HepG2 (cell line): ENCODE data around the gene CD79A. TPM values are rescaled to one million over a fixed set of nuclear protein-coding genes. Genes with fewer than 3 reads are reported as not detected.

Source experiments
- ATAC-seq: fragments of 200-7000 bp; cut with Tn5 transposase; 3 replicates; pipeline ENCODE4 v1.9.1; 2020; ENCODE audit warnings: mild to moderate bottlenecking, moderate library complexity
- Bru-seq: library from RNA; stranded (reverse); fragments of 400-500 nt; gene quantifications from one replicate; lab custom pipeline; 2021; lab: Mats Ljungman, UMichigan
- BruChase-seq, 2 experiments: library from RNA; stranded (reverse); fragments of 400-500 nt; gene quantifications; one replicate each; lab custom pipeline; 2021; lab: Mats Ljungman, UMichigan
- BruUV-seq: library from RNA; stranded (reverse); fragments of 400-500 nt; replicated peaks from 2 replicates; lab custom pipeline; 2021; lab: Mats Ljungman, UMichigan
- CTCF ChIA-PET: fragments of 300-600 bp; formaldehyde crosslinking; extraction: SDS; loops from one replicate; lab custom pipeline; 2021; ENCODE audit warnings: low total read pairs, inconsistent platforms, low intra/inter-chr PET ratio; lab: Yijun Ruan, JAX
- POLR2A ChIA-PET: fragments of 350-600 bp; sonication (Branson Sonifier 250); formaldehyde crosslinking; loops from one replicate; lab custom pipeline; 2020; ENCODE audit warnings: antibody characterized with exemption, inconsistent platforms; lab: Yijun Ruan, JAX
- DNase-seq: peaks from one replicate; pipeline ENCODE4 v3.0.0-alpha.2; 2015; ENCODE audit warnings: low spot score
- FAIRE-seq: peaks from 3 replicates; lab custom pipeline; 2011; peaks lifted over from hg19 to GRCh38; lab: Jason Lieb, UNC
- H2AFZ ChIP-seq: one replicate; pipeline ENCODE4 v1.6.1; 2011; ENCODE audit warnings: low read length, inconsistent platforms
- H3K27ac ChIP-seq: fragments of 300-600 bp; 3 replicates; pipeline ENCODE4 v1.8.0; 2011; ENCODE audit warnings: mixed run types, mild to moderate bottlenecking, mixed read lengths, low read length, inconsistent platforms; ENCODE audit not compliant: insufficient read depth; ENCODE audit errors: extremely low read length
- H3K27me3 ChIP-seq, 2 experiments: fragments of 200-600 bp in 1 of 2; 2 replicates in 1 of 2; 3 replicates in 1 of 2; pipeline versions ENCODE4 v1.6.0 to v1.8.0; 2011; ENCODE audit warnings: low read length in 2 of 2, mild to moderate bottlenecking in 2 of 2, moderate library complexity in 2 of 2, inconsistent platforms in 1 of 2; ENCODE audit not compliant: insufficient read depth in 2 of 2, control insufficient read depth in 1 of 2
- H3K36me3 ChIP-seq, 2 experiments: fragments of 200-600 bp in 1 of 2; replicated peaks in 1 of 2; 2 replicates in 1 of 2; 3 replicates in 1 of 2; pipeline versions ENCODE4 v1.5.1 to v1.8.0; 2011; ENCODE audit warnings: low read length in 2 of 2, inconsistent platforms in 1 of 2; ENCODE audit not compliant: insufficient read depth in 2 of 2, control insufficient read depth in 1 of 2
- H3K4me1 ChIP-seq: 2 replicates; pipeline ENCODE4 v1.5.1; 2012; ENCODE audit warnings: low read length, inconsistent platforms; ENCODE audit not compliant: insufficient read depth
- H3K4me2 ChIP-seq: 2 replicates; pipeline ENCODE4 v1.6.0; 2011; ENCODE audit warnings: low read depth, low read length, inconsistent platforms
- H3K4me3 ChIP-seq, 3 experiments: fragments of 200-600 bp in 1 of 3; sonication (generic), shearing (Covaris generic) in 1 of 3; replicated peaks in 1 of 3; 2 replicates each; pipeline ENCODE4 v1.5.1; 2011 to 2016; ENCODE audit warnings: low read length in 3 of 3, inconsistent platforms in 2 of 3, low read depth in 2 of 3, mild to moderate bottlenecking in 2 of 3, control low read depth in 1 of 3, mixed read lengths in 1 of 3; ENCODE audit not compliant: insufficient read depth in 1 of 3
- H3K79me2 ChIP-seq: one replicate; pipeline ENCODE4 v1.6.1; 2011; ENCODE audit warnings: low read length, inconsistent platforms; ENCODE audit not compliant: insufficient read depth
- H3K9ac ChIP-seq: 2 replicates; pipeline ENCODE4 v1.6.0; 2011; ENCODE audit warnings: mild to moderate bottlenecking, low read depth, low read length, inconsistent platforms; ENCODE audit not compliant: insufficient read depth
- H3K9me3 ChIP-seq: 2 replicates; pipeline ENCODE4 v1.5.1; 2012; ENCODE audit warnings: mild to moderate bottlenecking, low read length
- H4K20me1 ChIP-seq: 2 replicates; pipeline ENCODE4 v1.6.0; 2011; ENCODE audit warnings: inconsistent platforms, mild to moderate bottlenecking, low read length, moderate library complexity; ENCODE audit not compliant: insufficient read depth
- CHCHD3 ChIP-seq: sonication (generic); formaldehyde crosslinking; IDR thresholded peaks from 2 replicates; pipeline ENCODE4 v1.8.0; 2022; ENCODE audit warnings: mild to moderate bottlenecking, missing genetic modification reagents, moderate library complexity
- EP300 ChIP-seq, 3 experiments: sonication (generic) in 1 of 3; formaldehyde crosslinking in 1 of 3; IDR thresholded peaks; 2 replicates each; pipeline versions ENCODE4 v1.5.1 to v1.6.1; 2011 to 2020; ENCODE audit warnings: low read depth in 2 of 3, low read length in 2 of 3, borderline replicate concordance in 1 of 3, improper control_type of control experiment in 1 of 3, mild to moderate bottlenecking in 1 of 3, missing genetic modification reagents in 1 of 3, moderate library complexity in 1 of 3
- KLF15 ChIP-seq: sonication (generic); formaldehyde crosslinking; IDR thresholded peaks from 2 replicates; pipeline ENCODE4 v1.8.1; 2023; ENCODE audit warnings: borderline replicate concordance, mild to moderate bottlenecking, inconsistent platforms, missing genetic modification reagents, mixed read lengths
- NONO ChIP-seq, 2 experiments: fragments of 450-650 bp in 1 of 2; sonication (generic) in 1 of 2; formaldehyde crosslinking in 1 of 2; IDR thresholded peaks in 1 of 2; conservative IDR thresholded peaks in 1 of 2; 2 replicates each; pipeline versions ENCODE4 v1.6.1 to v1.8.0; 2017 to 2022; ENCODE audit warnings: mild to moderate bottlenecking in 1 of 2, missing genetic modification reagents in 1 of 2, moderate library complexity in 1 of 2
- RARA ChIP-seq: IDR thresholded peaks from 2 replicates; pipeline ENCODE4 v1.6.1; 2016; ENCODE audit warnings: missing genetic modification reagents, missing compliant biosample characterization
- TARDBP ChIP-seq: sonication (generic); formaldehyde crosslinking; IDR thresholded peaks from 2 replicates; pipeline ENCODE4 v1.8.0; 2022; ENCODE audit warnings: mild to moderate bottlenecking, missing genetic modification reagents
- ZNF333 ChIP-seq: sonication (generic); formaldehyde crosslinking; IDR thresholded peaks from 2 replicates; pipeline ENCODE4 v1.4.0; 2020; ENCODE audit warnings: mild to moderate bottlenecking, missing genetic modification reagents, borderline replicate concordance
- WGBS: methylation state at CpG from one replicate; pipeline ENCODE4 v1.1.6; 2017; ENCODE audit warnings: low lambda C conversion rate; 5-methylcytosine and 5-hydroxymethylcytosine counted together
- in situ Hi-C: cut with HindIII; loops from 2 replicates; pipeline ENCODE4 v1.10.0; 2017; ENCODE audit warnings: low pct_unique_long_range_greater_than_20kb; ENCODE audit not compliant: extremely low pct_ligation_motif_present
- intact Hi-C: fragments of 100-400 bp; cut with micrococcal nuclease; formaldehyde crosslinking; loops from one replicate; pipeline ENCODE4 v1.10.0; 2022; ENCODE audit not compliant: unreplicated experiment
- long read RNA-seq, 2 experiments: library from RNA in 1 of 2; library from polyadenylated mRNA in 1 of 2; stranded (forward) in 1 of 2; unstranded in 1 of 2; transcript quantifications; one replicate each; pipeline ENCODE4 v2.0.0, GENCODE V29; 2019 to 2022
- polyA minus RNA-seq, 3 experiments: library from RNA; depleted of rRNA, polyadenylated mRNA; stranded (reverse); fragments of >200 nt; gene quantifications; 2 replicates each; pipeline ENCODE4 v1.2.3, GENCODE V29; 2011; ENCODE audit warnings: low replicate concordance in 1 of 3
- polyA plus RNA-seq, 8 experiments: library from polyadenylated mRNA; depleted of rRNA in 3 of 8; stranded (reverse) in 7 of 8; unstranded in 1 of 8; fragments of >200 nt; fragmentation: Illumina TruSeq in 4 of 8; extraction: Trizol in 4 of 8; gene quantifications; 2 replicates each; pipeline versions ENCODE4 v1.2.1 to v1.2.3, GENCODE V29; 2011 to 2016; ENCODE audit warnings: low read depth in 4 of 8, missing spikeins in 1 of 8, mixed read lengths in 1 of 8; ENCODE audit not compliant: insufficient read depth in 1 of 8
- total RNA-seq, 5 experiments: library from RNA; depleted of rRNA; stranded (reverse); fragments of >200 nt; fragmentation: Illumina TruSeq; extraction: Trizol; gene quantifications; 2 replicates each; pipeline ENCODE4 v1.2.3, GENCODE V29; 2016; ENCODE audit warnings: low read depth in 1 of 5

The CD79A gene
- total RNA-seq (2016; rRNA removed; fragmentation: Illumina TruSeq; extraction: Trizol): 0.27 and 0.33 TPM in 2 replicates
- total RNA-seq (2016; cell fraction: cytosol; rRNA removed; fragmentation: Illumina TruSeq; extraction: Trizol; ENCODE audit: low read depth): 0.26 and 0.51 TPM in 2 replicates
- 0.24 and 0.37 TPM in 2 replicates for total RNA-seq (2016; cell fraction: insoluble cytoplasmic fraction; rRNA removed; fragmentation: Illumina TruSeq; extraction: Trizol)
- total RNA-seq (2016; cell fraction: membrane; rRNA removed; fragmentation: Illumina TruSeq; extraction: Trizol): 0.62 TPM in 1 of 2 replicates, not detected in the other
- total RNA-seq (2016; cell fraction: nucleus; rRNA removed; fragmentation: Illumina TruSeq; extraction: Trizol): 0.40 TPM in 1 of 2 replicates, not detected in the other
- polyA plus RNA-seq (2011; rRNA removed): 0.24 and 0.30 TPM in 2 replicates
- polyA plus RNA-seq (2011; cell fraction: cytosol; rRNA removed): 0.44 and 0.52 TPM in 2 replicates
- 0.31 and 0.51 TPM in 2 replicates for polyA plus RNA-seq (2011; cell fraction: nucleus; rRNA removed)
- 0.25 TPM in 1 of 2 replicates, not detected in the other for polyA plus RNA-seq (2012)
- polyA plus RNA-seq (2016; cell fraction: cytosol; fragmentation: Illumina TruSeq; extraction: Trizol; ENCODE audit: low read depth): 0.21 and 0.44 TPM in 2 replicates
- polyA plus RNA-seq (2016; cell fraction: insoluble cytoplasmic fraction; fragmentation: Illumina TruSeq; extraction: Trizol; ENCODE audit: low read depth): 0.49 and 0.52 TPM in 2 replicates
- 0.69 and 1.1 TPM in 2 replicates for polyA plus RNA-seq (2016; cell fraction: membrane; fragmentation: Illumina TruSeq; extraction: Trizol; ENCODE audit: low read depth)
- polyA plus RNA-seq (2016; cell fraction: nucleus; fragmentation: Illumina TruSeq; extraction: Trizol; ENCODE audit: insufficient read depth, low read depth): 0.78 and 0.95 TPM in 2 replicates
- 0.26 and 0.84 TPM in 2 replicates for polyA minus RNA-seq (2011; rRNA and poly(A)+ RNA removed; ENCODE audit: low replicate concordance)
- 0.49 TPM in 1 of 2 replicates, not detected in the other for polyA minus RNA-seq (2011; cell fraction: cytosol; rRNA and poly(A)+ RNA removed)
- polyA minus RNA-seq (2011; cell fraction: nucleus; rRNA and poly(A)+ RNA removed): not detected in 2 replicates
- percentile 26 among the genes with signal in this experiment for Bru-seq, nascent RNA
- percentile 35 among the genes with signal in this experiment for BruChase-seq, experiment 1, labeled RNA remaining after a 6-hour chase
- percentile 32 among the genes with signal in this experiment for BruChase-seq, experiment 2, labeled RNA remaining after a 2-hour chase
- long read RNA-seq, experiment 1, partial matches to known transcripts: 0 of 1 reads
- long read RNA-seq, experiment 1, other reads (novel, unspliced or antisense): 1 of 1 reads
- long read RNA-seq, experiment 2, partial matches to known transcripts: 2 of 3 reads
- long read RNA-seq, experiment 2, other reads (novel, unspliced or antisense): 1 of 3 reads

GRCh38 chr19:41876847-41877832, at the start of gene CD79A:
Gene CD79A (plus strand): TSS chr19:41877279. CDS start chr19:41877305, 26 bp downstream.
- Histone ChIP-seq H3K9ac (no peak within 1 kb of the TSS), H3K36me3 (no peaks in the 10 kb centered on the region), H3K9me3 (no peaks in the 10 kb centered on the region), H3K27ac (no peak within 1 kb of the TSS), H4K20me1 (peaks cover 13% of the 10 kb centered on the region), H3K4me3 (no peak within 1 kb of the TSS), H3K4me1 (peaks cover 30% of the 10 kb centered on the region), H3K27me3 (peaks cover 1 to 6% of the 10 kb centered on the region in 2 experiments; a peak in 3 of 5 replicates), H2AFZ (no peak within 1 kb of the TSS), H3K79me2 (no peaks in the 10 kb centered on the region), H3K4me2 (peak within 1 kb of the TSS; percentile 3; the same call in 1 of the 2 replicates)
- BruUV-seq: no TSS peak
- ATAC-seq (no peak), FAIRE-seq (no peak), DNase-seq (no peak)
- ChIA-PET POLR2A (no interaction called here), CTCF (interaction anchor here (0.9 kb wide), 1 partner anchor 58 kb away, joined by 3 read pairs; no protein-coding TSS in a partner anchor)
- WGBS: 33% methylated on average over 6 of the region's 9 CpGs
- TF ChIP-seq TARDBP (CRISPR knock-in tag) (no peak), RARA (CRISPR knock-in tag) (0 out of 2 replicates have a peak, but pooled peaks have one; percentile 28), ZNF333 (CRISPR knock-in tag) (no peak), NONO (IDR thresholded peaks at IDR 0.05) (no peak), NONO (CRISPR knock-in tag; conservative IDR thresholded peaks at IDR 0.05) (no peak), CHCHD3 (no peak), EP300 (IDR thresholded peaks at IDR 0.05; ENCODE audit: low read depth in 2 of 2, low read length in 2 of 2) (no peak), EP300 (CRISPR knock-in tag; IDR thresholded peaks at IDR 0.05; ENCODE audit: borderline replicate concordance) (no peak), KLF15 (CRISPR knock-in tag) (no peak)
- in situ Hi-C loops (no loop called here), intact Hi-C loops (no loop called here)
